HS-5 (cell line): ENCODE measurements around the gene FGGY.

Experiments used
- DNase-seq: peaks from one replicate; pipeline ENCODE4 v3.0.0-alpha.2; 2012; ENCODE audit warnings: low read depth

The FGGY gene

DNA sequence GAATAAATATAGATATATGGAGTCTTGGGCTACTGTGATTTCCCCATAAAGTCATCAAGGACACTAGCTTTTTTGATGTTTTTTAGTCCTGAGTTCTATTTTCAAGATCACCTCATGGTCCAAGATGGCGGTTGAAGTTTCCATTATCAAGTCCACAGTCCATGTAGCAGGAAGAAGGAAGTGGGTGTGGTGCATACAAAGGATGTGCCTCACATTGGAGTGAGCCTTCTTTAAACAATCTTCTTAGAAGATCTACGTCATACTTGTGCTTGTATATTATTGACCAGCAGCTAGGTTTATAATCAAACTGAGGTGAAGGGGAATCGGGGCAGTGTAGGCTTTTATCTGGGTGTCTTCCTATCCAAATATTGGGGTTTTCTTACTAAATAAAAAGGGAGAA, 93.4 kb downstream of the FGGY start:
- DNase-seq = no peak

- no peak for DNase-seq
Observed at GRCh38 chr1:59391212-59392179, 94.6 kb downstream of the FGGY start.

DNA sequence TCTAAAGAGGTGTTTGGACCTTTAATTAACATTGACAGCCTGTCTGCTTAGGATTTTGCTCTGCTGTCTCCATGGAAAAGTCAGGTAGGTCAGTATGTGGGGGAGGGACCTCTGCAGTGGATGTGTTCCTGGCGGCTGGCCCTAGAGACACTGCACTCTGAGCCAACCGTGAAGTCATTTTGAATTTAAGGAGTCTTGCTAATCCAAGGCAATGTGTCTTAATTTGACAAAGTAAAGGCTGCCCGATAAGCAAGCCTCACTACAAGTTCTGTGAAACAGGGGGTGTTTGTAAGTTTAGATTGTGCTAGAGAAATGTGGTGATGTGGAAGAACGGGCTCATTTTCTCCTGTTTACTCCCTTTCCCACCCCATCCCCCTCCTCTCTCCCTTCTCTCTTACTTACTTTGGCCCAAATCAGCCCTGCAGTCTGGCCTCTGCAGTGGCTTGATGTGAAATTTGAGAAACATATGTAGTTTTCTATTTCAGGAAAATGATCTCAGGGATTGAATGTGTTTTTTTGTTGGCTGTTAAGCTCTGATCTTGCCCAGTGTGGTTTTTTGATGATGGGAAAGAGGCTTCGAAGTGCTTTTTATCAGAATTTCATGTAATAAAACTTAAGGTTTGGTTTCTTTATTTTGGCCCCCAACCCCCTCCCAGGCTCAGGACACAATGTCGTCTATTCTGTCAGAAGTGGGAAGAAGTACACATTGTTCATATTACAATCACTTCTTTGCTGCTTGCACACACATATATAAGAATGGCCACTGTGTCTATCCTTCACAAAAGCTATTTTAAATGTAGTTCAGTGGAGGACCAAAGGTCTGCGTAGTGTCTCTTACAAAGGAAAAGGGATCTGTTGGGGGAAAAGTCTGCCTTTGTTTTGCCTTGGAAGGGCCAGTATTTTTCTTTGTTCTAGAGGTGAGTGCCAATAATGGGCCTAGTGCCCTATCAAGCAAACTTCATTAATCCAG, 96.6 kb downstream of the FGGY start:
- DNase-seq = no peak

GRCh38 chr1:59394706-59395425, 98.0 kb downstream of the FGGY start:
- no peak for DNase-seq

GRCh38 chr1:59396387-59396786, 99.5 kb downstream of the FGGY start:
- DNase-seq = no peak

- no peak for DNase-seq
Observed at GRCh38 chr1:59397139-59397858, 100.4 kb downstream of the FGGY start.

GRCh38 chr1:59399642-59400041, 102.7 kb downstream of the FGGY start:
- no peak for DNase-seq

GRCh38 chr1:59401581-59401980, 104.7 kb downstream of the FGGY start:
- DNase-seq = no peak

GRCh38 chr1:59404796-59405195, 107.9 kb downstream of the FGGY start:
- no peak for DNase-seq

DNA sequence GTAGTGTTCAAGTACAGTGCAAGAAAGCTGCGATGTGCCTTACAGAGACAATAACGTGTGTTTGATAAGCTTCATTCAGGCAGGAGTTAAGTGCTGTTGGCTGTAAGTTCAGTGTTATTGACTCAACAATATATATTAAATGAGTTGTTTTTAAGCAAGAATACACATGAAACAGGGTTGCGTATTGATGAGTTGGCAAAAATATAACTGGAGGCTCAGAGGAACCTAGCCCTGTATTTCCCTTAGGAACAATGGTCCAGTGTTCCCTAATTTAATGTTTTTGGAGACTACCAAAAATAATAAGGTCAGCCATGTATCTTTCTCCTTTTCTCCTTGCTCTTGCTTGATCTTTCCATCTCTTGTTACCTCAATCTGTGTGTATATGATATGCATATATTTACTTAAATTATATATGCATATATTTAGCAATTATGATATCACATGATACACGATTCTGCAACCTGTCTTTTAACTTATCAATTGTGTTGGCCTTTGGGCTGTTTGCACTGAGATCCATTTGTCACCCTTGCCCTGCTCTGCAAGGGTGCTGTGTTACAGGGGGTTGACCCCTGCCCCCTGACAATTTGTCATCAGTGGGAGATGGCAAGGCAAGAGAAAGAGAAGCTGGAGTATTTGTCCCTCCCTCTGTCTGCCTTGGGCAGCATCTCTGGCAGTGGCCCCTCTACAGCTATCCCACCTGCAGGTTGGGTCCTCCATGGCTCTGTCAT, 109.7 kb downstream of the FGGY start:
- no peak for DNase-seq

DNA sequence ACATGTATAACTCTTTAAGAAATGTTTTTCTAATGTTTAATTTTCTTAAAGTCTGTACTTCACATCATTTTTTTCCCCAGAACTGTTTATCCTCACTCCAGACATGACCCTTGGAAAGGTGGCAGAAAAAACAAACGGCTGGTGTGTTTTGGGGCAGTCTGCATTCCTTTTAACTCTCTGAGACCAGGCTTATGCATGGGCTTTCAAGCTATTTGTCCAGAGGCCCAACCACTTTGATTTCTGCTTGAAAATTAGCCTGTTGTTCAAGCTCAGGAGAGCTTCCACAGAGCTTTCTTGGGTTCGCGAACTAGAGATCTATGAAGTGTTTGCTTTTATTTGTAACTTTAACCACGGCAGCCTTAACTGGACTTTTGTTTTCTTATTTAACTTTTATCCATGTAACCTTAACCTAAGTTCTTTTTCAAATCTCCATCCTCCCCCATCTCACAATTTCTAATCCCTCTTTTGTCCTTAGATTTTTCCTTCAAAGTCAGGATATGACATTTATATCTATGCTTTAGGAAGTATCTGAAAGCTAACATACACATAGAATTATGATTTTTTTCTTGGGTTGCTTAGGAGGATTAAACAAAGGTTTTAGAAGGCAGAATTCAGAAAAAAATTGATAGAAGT, 111.8 kb downstream of the FGGY start:
- no peak for DNase-seq

GRCh38 chr1:59409549-59409948, 112.7 kb downstream of the FGGY start:
- DNase-seq = no peak

DNA sequence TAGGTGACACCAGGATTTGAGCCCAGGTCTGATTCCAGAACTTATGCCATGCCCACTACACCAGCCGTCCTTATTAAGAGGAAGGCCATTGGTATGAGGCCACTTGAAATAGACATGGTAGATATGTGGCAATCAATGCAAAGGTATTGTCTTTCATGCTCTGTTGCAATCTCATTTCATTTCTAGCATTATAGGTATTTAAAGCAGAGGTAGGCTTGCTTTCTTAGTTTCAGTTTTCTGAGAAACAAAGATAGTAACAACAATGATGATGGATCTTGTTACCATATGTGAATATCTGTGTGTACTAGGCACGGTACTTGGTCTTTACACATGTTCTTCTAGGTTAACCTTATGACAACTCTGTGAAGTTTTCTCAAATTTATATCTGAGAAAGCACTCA, 113.1 kb downstream of the FGGY start:
- DNase-seq = no peak

- DNase-seq = no peak
Observed at GRCh38 chr1:59410457-59410856, 113.6 kb downstream of the FGGY start.

DNA sequence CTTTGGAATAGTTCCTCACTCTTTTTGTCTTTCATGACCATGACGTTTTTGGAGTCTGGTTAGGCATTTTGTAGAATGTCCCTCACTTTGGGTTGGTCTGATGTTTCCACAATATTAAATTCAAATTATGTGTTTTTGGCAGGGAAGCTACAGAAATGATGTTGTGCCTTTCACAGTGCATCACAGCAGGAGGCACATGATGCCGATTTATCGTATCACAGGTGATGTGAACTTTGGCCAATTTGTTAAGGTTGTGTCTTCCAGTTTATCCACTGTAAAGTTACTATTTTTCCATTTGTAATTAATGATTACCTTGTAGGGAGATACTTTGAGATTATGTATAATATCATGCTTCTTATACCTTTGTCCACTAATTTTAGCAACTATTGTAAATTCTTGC, 114.3 kb downstream of the FGGY start:
- no peak for DNase-seq

DNA sequence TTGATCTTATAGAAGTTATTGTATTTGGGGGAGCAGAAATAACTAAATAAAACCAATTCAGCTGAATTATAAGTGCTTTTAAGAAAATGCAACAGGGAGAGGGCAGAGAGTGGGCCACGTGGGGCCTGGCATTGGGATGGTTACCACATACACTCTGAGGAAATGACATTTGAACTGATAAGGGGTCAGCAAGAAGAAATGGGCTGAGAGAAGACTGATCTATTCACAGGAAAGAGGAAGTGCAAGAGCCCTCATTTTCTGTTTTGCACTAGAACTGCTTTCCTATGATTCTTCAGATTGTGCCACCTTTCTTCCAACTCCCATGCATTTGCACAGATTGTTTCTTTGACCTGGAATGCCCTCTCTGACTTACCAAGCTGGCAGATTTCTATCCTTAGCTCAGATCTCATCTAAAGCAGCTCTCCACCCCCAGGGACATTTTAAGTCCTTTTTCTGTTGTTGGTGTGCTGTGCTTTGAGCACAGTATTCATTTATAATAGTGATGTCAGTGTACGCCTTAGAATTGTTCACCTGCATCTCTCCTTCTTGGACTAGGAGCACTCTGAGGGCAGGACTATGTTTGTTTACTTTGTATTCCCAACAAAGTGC, 115.9 kb downstream of the FGGY start:
- no peak for DNase-seq

DNA sequence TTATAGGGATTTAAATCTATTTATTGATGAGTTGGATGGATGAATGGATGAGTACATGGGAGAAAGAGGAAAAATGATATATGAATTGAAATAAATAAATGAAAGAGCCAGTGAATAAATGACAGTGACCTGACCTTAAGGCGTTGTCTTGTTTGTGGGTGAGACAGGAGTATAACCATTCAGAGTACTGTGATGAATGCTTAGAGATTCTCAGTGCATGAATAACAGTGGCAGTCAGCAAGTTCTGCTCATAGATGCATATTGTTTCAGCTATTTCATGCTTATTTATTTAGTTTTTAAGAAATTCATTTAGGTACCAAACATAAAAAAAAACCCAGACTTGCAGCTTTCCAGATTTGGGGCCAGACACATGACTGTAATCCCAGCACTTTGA, 116.4 kb downstream of the FGGY start:
- DNase-seq = no peak

- no peak for DNase-seq
Observed at GRCh38 chr1:59414406-59415133, 117.7 kb downstream of the FGGY start.

DNA sequence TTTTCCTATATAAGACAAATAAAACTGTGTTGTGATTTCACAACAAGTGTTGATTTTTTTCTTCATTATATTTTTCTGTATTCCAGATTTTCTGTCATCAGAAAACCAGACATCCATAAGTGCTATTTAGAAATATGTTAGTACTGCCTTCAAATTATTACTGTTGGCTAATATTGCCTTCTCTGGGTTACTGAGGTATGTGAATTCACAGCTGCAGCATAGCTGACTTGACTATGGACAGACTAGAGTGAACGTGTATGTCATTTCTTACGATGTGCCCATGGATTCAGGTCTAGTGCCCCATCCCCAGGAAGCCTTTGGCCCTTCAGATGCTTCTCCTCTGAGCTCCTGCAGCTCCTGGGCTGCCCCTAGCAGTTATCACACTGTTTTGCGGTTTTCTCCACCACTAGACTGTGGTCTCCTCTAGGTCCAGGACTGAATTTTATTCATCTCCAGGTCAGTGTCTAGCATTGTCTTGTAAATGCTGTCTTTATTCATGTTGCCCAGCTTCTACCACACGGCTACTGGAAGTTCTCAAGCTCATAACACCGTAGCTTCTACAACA, 118.5 kb downstream of the FGGY start:
- DNase-seq = no peak
